Measurements from ENCODE around the gene KRT82.
"Not testable (repeated sequence)": the region's sequence is repeated elsewhere in the genome, so short reads cannot be mapped to it uniquely, and the experiment has no call there.

Gene KRT82
- total RNA-seq, result 0 reads per million in 3 experiments

GRCh38 chr12:52405922-52406385, at the start of gene KRT82:
Gene KRT82 (minus strand): TSS chr12:52406335. CDS start chr12:52406277, 58 bp downstream.
- DNase-seq, result no peak

DNA sequence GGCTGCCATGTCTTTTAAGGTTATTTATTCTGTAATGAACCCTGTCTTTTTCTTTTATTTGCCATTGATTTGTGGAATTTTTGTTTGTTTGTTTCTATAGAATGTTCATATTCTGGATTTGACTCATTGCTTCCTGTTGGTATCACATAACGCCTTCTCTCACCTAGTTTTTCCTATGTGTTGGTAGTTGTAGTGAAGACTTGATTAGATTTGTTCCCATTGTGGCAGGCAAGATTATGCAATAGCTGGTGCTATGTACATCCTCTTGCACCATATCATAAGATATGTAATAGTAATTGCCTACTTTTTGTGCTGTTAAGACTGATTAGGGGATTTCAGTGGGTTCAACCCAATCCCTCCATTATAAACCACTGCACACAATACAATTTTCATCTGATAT, 49.7 kb upstream of the KRT82 start:
- no peak for DNase-seq

DNA sequence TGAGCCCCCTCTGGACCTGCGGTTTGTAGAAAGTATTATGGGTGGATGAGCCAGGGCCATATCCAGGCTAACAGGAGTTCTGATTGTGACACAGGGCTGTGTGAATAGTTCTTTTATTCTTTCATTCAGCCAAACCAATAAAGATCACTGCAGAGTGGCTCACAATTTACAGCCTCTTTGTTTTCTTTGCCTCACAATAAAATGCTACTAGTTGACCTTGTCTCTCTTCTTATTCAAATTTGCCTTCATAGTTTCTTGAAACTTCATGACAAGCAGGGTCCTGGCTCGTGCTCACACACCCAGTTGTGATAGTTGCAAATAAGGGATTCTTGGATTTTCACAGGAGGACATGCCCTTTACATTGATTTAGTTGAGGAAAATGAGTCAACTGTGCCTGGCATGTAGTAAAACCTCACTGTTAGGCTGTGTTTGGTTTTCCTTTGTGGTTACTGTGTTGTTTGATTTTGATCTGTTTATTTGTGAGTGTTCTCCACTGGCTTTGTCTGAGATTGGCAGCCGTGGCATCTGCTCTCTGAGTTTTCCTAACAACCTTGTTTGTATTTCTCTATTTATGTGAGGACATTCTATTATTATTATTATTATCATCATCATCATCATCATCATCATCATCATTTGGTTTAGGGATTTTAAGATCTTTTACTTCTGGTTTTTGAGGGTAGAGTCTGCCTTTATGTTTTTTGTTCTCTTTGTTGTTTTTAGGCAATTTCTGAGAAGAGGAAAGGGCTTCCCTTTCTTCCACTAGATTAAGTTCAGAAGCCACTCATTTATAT, 48.5 kb upstream of the KRT82 start:
- DNase-seq, result no peak

GRCh38 chr12:52452101-52452500, 46.0 kb upstream of the KRT82 start, which contains the start of gene KRT6B:
Gene KRT6B (minus strand): TSS chr12:52452146. CDS start chr12:52452078, 68 bp downstream.
- no peak for DNase-seq

GRCh38 chr12:52448228-52448627, 42.1 kb upstream of the KRT82 start:
- no peak for DNase-seq

GRCh38 chr12:52447196-52447595, 41.1 kb upstream of the KRT82 start:
- not testable (repeated sequence) for DNase-seq

- DNase-seq, result no peak
Measured at GRCh38 chr12:52446367-52447045, 40.4 kb upstream of the KRT82 start.

- no peak for DNase-seq
Measured at GRCh38 chr12:52445876-52446275, 39.7 kb upstream of the KRT82 start.

GRCh38 chr12:52444647-52445595, 38.8 kb upstream of the KRT82 start:
- DNase-seq, result no peak

GRCh38 chr12:52443966-52444365, 37.8 kb upstream of the KRT82 start:
- DNase-seq, result no peak

- no peak for DNase-seq
Measured at GRCh38 chr12:52442600-52443061, 36.5 kb upstream of the KRT82 start.

DNA sequence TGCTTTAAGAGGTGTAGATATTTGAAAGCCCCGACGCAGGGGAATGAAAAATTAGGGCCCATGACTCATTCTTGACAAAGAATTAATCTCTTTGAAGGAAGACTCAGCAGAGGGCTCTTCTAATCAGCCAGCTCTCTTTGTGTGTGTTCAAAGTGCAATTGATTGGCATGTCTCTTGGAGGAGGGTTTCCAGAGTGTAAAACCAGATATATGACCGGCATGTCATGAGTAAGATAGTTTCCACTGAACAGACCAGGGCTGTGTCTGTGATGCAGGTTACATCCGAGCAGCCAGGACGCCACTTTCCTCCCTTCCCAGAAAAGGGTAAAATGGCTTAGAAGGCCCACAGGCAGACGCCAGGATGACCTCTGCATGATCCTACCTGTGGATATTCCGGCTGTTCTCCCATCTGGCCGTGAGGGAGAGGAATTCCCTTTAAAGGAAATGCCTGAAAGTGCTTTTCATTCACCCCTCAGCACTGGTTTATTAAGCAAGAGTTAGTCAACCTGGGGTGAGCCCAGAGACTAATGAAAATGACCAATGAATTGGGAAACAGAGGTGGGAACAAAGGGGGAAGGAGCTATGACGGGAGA, 35.3 kb upstream of the KRT82 start:
- no peak for DNase-seq

DNA sequence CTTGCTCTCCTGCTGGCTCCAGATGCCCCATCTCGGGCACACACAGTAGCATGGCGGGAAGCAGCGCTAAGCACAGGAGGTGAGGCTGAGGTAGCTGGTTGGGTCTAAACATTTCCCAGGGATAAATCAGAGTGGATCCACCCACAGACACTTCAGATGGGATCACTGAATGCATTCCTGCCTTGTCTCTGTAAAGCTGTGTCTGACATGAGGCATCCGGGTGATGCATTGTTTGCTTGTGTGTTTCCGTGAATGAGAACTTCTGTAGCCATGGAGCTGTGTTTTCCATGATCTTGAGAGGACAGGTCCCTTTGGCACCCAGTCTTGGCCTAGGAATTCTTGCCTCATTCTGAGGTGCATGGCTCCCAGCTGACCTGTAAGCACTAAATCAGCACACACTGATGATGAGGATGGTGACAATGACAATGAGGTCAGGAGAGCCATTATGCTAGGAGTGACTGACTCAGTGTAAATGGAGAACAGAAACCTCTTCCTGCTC, 34.7 kb upstream of the KRT82 start:
- no peak for DNase-seq

GRCh38 chr12:52439845-52440244, 33.7 kb upstream of the KRT82 start:
- DNase-seq, result no peak

DNA sequence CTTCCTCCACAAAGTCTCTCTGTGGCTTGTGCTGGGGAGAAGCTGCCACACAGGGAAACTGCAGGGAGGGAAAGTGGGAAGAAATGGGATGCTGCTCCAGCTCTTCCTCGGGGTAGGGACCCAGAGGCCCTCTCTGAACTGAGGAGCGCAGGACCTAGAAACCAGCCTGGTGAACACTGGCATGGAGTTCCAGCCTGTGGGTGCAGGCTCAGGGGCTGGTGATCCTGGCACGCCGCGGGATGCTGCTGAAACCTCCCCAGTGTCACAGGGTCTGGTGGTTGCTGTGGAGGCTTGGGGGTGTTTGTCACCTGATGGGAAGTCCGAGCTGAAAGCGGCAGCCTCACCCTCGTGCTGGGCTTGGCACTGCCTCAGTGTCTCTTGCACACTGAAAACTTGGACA, 33.3 kb upstream of the KRT82 start:
- no peak for DNase-seq

DNA sequence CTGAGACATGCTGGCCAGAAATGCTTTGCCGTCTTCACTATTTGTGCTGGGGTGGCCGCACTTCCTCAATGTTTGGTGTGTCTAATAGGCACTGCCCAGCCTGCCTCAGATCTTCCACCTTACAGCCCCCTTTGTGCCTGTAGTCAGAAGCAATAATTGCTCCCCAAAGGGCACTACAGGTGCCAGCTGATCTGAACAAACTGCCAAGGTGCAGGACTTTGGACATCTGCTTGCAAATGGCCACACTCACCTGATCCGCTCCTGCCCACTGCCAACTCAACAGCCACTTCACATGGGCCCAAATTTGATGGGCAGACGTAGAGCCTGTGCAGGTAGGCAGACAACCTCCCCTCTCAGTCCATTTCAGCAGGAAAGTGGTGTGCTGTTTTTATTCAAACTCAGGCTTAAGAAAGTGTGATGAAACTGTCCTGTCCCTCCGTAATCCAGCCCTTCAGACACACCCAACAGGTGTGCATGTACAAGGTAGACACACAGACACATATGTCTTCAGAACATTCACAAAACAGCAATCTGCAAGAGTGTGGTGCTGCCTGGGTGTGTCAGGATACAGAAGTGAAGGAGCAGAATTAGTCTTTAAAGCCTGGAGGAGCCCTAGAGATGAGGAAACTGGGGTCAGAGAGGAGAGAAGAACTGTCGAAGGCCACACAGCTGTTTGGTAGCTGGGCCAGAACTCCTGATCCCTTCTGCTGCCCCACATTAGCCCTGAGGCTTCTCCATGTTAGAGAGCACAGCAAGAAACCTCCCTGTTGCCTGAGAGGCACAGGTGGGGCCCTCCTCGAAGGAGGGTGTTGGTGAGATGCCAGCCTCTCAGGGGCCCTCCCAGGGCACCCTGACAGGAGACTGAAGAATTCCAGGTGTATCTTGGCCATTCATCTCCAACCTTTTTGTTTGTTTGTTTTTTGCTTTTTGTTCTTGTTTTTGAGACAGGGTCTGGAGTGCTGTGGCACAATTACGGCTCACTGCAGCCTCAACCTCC, 32.5 kb upstream of the KRT82 start:
- no peak for DNase-seq

DNA sequence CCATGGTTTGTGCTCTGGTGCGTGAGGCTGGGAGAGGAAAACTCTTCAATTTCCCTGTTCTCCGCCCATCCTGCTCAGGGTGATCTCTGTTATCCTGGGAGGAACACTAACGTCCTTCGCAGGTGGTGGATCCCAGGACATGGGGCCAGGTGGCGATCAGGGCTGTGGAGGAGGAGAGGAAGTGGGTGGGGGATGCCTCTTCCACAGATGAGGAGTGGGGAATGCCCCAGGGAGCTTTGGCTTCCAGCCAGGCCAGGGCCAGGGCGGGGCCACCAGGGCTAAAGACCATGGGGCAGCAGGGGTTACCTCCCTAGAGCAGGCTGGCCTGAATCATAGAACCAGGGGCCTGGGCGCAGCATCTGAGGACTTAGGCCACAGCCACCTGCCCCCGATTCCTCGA, 31.4 kb upstream of the KRT82 start:
- DNase-seq, result no peak

- DNase-seq, result no peak
Measured at GRCh38 chr12:52436828-52437474, 30.8 kb upstream of the KRT82 start.

GRCh38 chr12:52436000-52436827, 30.1 kb upstream of the KRT82 start:
- no peak for DNase-seq

DNA sequence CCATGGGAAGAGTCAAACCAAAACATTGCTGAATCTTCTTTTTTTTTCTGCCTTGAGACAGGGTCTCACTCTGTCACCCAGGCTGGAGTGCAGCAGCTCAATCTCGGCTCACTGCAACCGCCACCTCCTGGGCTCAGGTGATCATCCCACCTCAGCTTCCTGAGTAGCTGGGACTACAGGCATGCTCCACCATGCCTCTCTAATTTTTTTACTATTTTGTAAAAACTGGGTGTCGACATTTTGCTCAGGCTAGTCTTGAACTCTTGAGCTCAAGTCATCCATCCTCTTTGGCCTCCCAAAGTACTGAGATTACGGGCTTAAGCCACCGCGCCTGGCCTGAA, 29.5 kb upstream of the KRT82 start:
- DNase-seq, result no peak

All from central memory CD4-positive, alpha-beta T cell (primary cell).